DND-41 (cell line): Measurements from ENCODE around the gene S100PBP.

Experiments used
- ATAC-seq: fragments of 200-7000 bp; cut with Tn5 transposase; 3 replicates; pipeline ENCODE4 v1.9.1; 2021; ENCODE audit warnings: low read depth; ENCODE audit not compliant: insufficient read depth
- DNase-seq: peaks from one replicate; pipeline ENCODE4 v3.0.0-alpha.2; 2020
- H2AFZ ChIP-seq: 2 replicates; pipeline ENCODE4 v1.6.0; 2012; ENCODE audit warnings: low read depth, low read length
- H3K27ac ChIP-seq: 2 replicates; pipeline ENCODE4 v1.5.1; 2012; ENCODE audit warnings: low read length, inconsistent platforms
- H3K27me3 ChIP-seq: fragments of 200-600 bp; sonication (generic); 2 replicates; pipeline ENCODE4 v1.6.0; 2012; ENCODE audit warnings: low read length, mild to moderate bottlenecking, inconsistent platforms; ENCODE audit not compliant: insufficient read depth, poor library complexity
- H3K36me3 ChIP-seq: 2 replicates; pipeline ENCODE4 v1.5.1; 2012; ENCODE audit warnings: low read length, inconsistent platforms; ENCODE audit not compliant: insufficient read depth
- H3K4me1 ChIP-seq: 2 replicates; pipeline ENCODE4 v1.5.1; 2012; ENCODE audit warnings: mild to moderate bottlenecking, low read length; ENCODE audit not compliant: insufficient read depth
- H3K4me2 ChIP-seq: 2 replicates; pipeline ENCODE4 v1.6.0; 2012; ENCODE audit warnings: mild to moderate bottlenecking, moderate library complexity, low read length, inconsistent platforms; ENCODE audit not compliant: insufficient read depth
- H3K4me3 ChIP-seq, 2 experiments: fragments of 200-600 bp in 1 of 2; shearing (Covaris generic) in 1 of 2; 2 replicates each; pipeline ENCODE4 v1.5.1; 2012 to 2016; ENCODE audit warnings: inconsistent platforms in 2 of 2, low read length in 2 of 2, mild to moderate bottlenecking in 2 of 2, low read depth in 1 of 2, moderate library complexity in 1 of 2
- H3K79me2 ChIP-seq: 2 replicates; pipeline ENCODE4 v1.6.0; 2012; ENCODE audit warnings: low read length, inconsistent platforms; ENCODE audit not compliant: insufficient read depth
- H3K9ac ChIP-seq: 2 replicates; pipeline ENCODE4 v1.6.0; 2012; ENCODE audit warnings: low read depth, mild to moderate bottlenecking, inconsistent platforms, low read length, moderate library complexity
- H3K9me3 ChIP-seq: 2 replicates; pipeline ENCODE4 v1.5.1; 2012; ENCODE audit warnings: low read length, moderate library complexity, mild to moderate bottlenecking, inconsistent platforms; ENCODE audit not compliant: insufficient read depth, severe bottlenecking
- H4K20me1 ChIP-seq: 2 replicates; pipeline ENCODE4 v1.6.0; 2012; ENCODE audit warnings: low read length; ENCODE audit not compliant: insufficient read depth
- EZH2 ChIP-seq: IDR thresholded peaks from 3 replicates; pipeline ENCODE4 v1.6.1; 2012; ENCODE audit warnings: borderline replicate concordance, low read depth, mild to moderate bottlenecking, moderate library complexity, low read length, inconsistent platforms; ENCODE audit not compliant: severe bottlenecking
- TF ChIP-seq, protein P1 (sequence below): IDR thresholded peaks from 2 replicates; pipeline ENCODE4 v1.5.1; 2012; ENCODE audit warnings: borderline replicate concordance, low read length, moderate library complexity, mild to moderate bottlenecking; ENCODE audit not compliant: poor library complexity, severe bottlenecking; ENCODE audit errors: extremely low read depth

Gene S100PBP

DNA sequence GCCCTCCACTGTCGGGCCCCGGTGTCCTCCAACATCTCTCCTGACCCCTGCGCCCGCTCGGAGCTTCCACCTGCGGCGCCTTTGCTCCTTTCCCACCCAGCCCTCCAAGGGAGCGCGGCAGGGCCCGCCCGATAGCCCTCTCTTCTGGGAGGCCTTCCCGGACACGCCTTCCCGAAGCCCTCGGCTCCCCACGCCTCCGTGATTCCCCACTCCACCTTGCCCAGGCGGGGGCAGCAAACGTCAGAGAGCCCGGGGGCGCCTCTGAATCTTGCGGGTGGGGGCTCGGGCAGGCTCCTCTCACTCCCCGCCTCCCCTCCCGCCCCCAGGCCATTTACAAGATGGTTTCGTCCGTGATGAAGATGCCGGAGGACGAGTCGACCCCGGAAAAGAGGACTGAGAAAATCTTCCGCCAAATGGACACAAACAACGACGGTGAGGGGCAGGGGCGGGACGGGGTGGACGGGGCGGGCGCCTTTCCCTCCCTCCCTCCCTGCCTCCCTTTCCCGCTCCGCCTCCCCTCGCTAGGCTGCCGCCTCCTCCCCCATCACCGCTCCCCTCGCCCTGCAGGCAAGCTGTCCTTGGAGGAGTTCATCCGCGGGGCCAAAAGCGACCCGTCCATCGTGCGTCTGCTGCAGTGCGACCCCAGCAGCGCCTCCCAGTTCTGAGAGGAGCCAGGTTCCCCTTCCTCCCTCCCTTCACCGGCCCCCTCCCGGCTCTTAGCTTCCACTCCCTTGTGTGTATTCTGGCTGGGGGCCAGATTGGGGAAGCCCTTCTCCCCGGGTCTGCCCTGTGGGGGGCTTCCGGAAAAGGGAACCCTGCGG lies 76.0 kb downstream of the S100PBP start:
- ATAC-seq = no peak
- TF ChIP-seq EZH2 = no peak
- TF ChIP-seq, protein P1, sequence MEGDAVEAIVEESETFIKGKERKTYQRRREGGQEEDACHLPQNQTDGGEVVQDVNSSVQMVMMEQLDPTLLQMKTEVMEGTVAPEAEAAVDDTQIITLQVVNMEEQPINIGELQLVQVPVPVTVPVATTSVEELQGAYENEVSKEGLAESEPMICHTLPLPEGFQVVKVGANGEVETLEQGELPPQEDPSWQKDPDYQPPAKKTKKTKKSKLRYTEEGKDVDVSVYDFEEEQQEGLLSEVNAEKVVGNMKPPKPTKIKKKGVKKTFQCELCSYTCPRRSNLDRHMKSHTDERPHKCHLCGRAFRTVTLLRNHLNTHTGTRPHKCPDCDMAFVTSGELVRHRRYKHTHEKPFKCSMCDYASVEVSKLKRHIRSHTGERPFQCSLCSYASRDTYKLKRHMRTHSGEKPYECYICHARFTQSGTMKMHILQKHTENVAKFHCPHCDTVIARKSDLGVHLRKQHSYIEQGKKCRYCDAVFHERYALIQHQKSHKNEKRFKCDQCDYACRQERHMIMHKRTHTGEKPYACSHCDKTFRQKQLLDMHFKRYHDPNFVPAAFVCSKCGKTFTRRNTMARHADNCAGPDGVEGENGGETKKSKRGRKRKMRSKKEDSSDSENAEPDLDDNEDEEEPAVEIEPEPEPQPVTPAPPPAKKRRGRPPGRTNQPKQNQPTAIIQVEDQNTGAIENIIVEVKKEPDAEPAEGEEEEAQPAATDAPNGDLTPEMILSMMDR = no peak
- Histone ChIP-seq H3K4me1 (no peaks in the 10 kb centered on the region), H3K9ac (no peak overlapping the region), H4K20me1 (no peaks in the 10 kb centered on the region; the same call in none of the 2 replicates), H2AFZ (no peak overlapping the region), H3K9me3 (no peaks in the 10 kb centered on the region), H3K27ac (no peak overlapping the region), H3K79me2 (no peaks in the 10 kb centered on the region), H3K4me2 (no peak overlapping the region), H3K27me3 (no peaks in the 10 kb centered on the region), H3K36me3 (no peaks in the 10 kb centered on the region), H3K4me3 (no peak overlapping the region)
- no peak for DNase-seq

DNA sequence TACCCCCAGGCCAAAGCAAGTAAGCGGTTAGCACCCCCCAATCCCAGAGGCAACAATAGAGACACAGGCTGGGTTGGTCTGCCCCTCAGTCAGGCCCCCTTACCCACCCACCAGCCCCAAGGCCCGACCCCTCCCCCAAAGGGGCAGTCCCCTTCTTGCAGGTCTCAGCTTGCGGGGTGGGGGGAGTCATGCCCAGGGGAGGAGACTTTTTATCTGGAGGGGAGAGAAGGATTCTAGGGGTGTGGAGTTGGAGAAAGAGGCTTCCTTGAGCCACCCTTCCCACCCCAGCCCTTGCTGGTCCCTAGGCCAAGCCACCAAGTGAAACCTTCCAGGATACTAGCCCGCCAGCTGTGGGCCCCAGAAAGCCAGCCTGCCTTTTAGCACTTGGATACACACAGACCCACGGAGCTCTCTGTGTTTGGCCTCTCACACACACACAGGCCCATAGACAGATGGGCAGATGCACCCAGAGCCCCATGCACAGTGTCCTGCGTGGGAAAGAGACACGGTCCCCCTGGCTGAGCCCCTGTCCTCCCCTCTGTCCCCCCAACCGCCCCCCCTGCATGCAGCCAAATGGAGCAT lies 76.7 kb downstream of the S100PBP start:
- H3K4me3 ChIP-seq = no peak overlapping the region
- ATAC-seq (no peak), DNase-seq (no peak)
- H2AFZ ChIP-seq = no peak overlapping the region
- H3K4me2 ChIP-seq = no peak overlapping the region
- no peak for TF ChIP-seq EZH2
- TF ChIP-seq, protein P1 = no peak
- no peaks in the 10 kb centered on the region; the same call in 1 of the 2 replicates for H4K20me1 ChIP-seq
- H3K27ac ChIP-seq = no peak overlapping the region
- H3K27me3 ChIP-seq = no peaks in the 10 kb centered on the region
- no peak overlapping the region for H3K9ac ChIP-seq
- no peaks in the 10 kb centered on the region for H3K36me3 ChIP-seq
- no peaks in the 10 kb centered on the region for H3K4me1 ChIP-seq
- no peaks in the 10 kb centered on the region for H3K79me2 ChIP-seq
- no peaks in the 10 kb centered on the region for H3K9me3 ChIP-seq

GRCh38 chr1:32894681-32895080 lies 77.2 kb downstream of the S100PBP start:
- no peaks in the 10 kb centered on the region for H3K36me3 ChIP-seq
- no peak for ATAC-seq
- H3K79me2 ChIP-seq = no peaks in the 10 kb centered on the region
- no peak overlapping the region for H3K4me2 ChIP-seq
- H4K20me1 ChIP-seq = no peaks in the 10 kb centered on the region; the same call in 1 of the 2 replicates
- no peak overlapping the region for H3K4me3 ChIP-seq
- no peaks in the 10 kb centered on the region for H3K4me1 ChIP-seq
- H3K9ac ChIP-seq = no peak overlapping the region
- TF ChIP-seq EZH2 = no peak
- TF ChIP-seq, protein P1 = no peak
- H3K9me3 ChIP-seq = no peaks in the 10 kb centered on the region
- H3K27ac ChIP-seq = no peak overlapping the region
- no peak for DNase-seq
- no peaks in the 10 kb centered on the region for H3K27me3 ChIP-seq
- no peak overlapping the region for H2AFZ ChIP-seq
